ENCODE measurements around the gene TSPAN11.
"Not testable (repeated sequence)": the region's sequence is repeated elsewhere in the genome, so short reads cannot be mapped to it uniquely, and the experiment has no call there.

TSPAN11 gene

GRCh38 chr12:31008241-31008761, 81.8 kb downstream of the TSPAN11 start:
- Histone ChIP-seq H3K9me3 (no peaks in the 10 kb centered on the region), H3K36me3 (replicated peaks) (no peaks in the 10 kb centered on the region), H3K27me3 (ENCODE audit: low read depth) (no peaks in the 10 kb centered on the region; the same call in 1 of the 2 replicates), H3K4me3 (no peak overlapping the region), H3K4me1 (no peaks in the 10 kb centered on the region)
- in situ Hi-C loops (cut with MboI; ENCODE audit: low sequenced_read_pairs): no loop called here
- no peak for DNase-seq (ENCODE audit: low spot score in 2 of 2)

- DNase-seq (ENCODE audit: low spot score in 2 of 2): no peak
Observed at GRCh38 chr12:31008961-31009840, 82.7 kb downstream of the TSPAN11 start.

GRCh38 chr12:31009976-31010375, 83.4 kb downstream of the TSPAN11 start:
- in situ Hi-C loops (cut with MboI; ENCODE audit: low sequenced_read_pairs): no loop called here
- no peaks in the 10 kb centered on the region for H3K9me3 ChIP-seq
- no peak for DNase-seq (ENCODE audit: low spot score in 2 of 2)

More at GRCh38 chr12:31008961-31009840, 82.7 kb downstream of the TSPAN11 start:
- H3K36me3 ChIP-seq (replicated peaks): no peaks in the 10 kb centered on the region
- in situ Hi-C loops (cut with MboI; ENCODE audit: low sequenced_read_pairs): no loop called here
- no peaks in the 10 kb centered on the region for H3K27me3 ChIP-seq (ENCODE audit: low read depth)
- no peak overlapping the region for H3K4me3 ChIP-seq
- no peaks in the 10 kb centered on the region for H3K9me3 ChIP-seq
- H3K4me1 ChIP-seq: no peaks in the 10 kb centered on the region

GRCh38 chr12:31011336-31011735, 84.8 kb downstream of the TSPAN11 start:
- H3K27me3 ChIP-seq (ENCODE audit: low read depth): no peaks in the 10 kb centered on the region
- DNase-seq (ENCODE audit: low spot score in 2 of 2): no peak
- H3K4me1 ChIP-seq: no peaks in the 10 kb centered on the region
- no peak overlapping the region for H3K4me3 ChIP-seq
- H3K9me3 ChIP-seq: no peaks in the 10 kb centered on the region
- in situ Hi-C loops (cut with MboI; ENCODE audit: low sequenced_read_pairs): no loop called here
- no peaks in the 10 kb centered on the region for H3K36me3 ChIP-seq (replicated peaks)

More at GRCh38 chr12:31009976-31010375, 83.4 kb downstream of the TSPAN11 start:
- H3K4me3 ChIP-seq: no peak overlapping the region
- H3K4me1 ChIP-seq: no peaks in the 10 kb centered on the region
- no peaks in the 10 kb centered on the region for H3K36me3 ChIP-seq (replicated peaks)
- H3K27me3 ChIP-seq (ENCODE audit: low read depth): no peaks in the 10 kb centered on the region

GRCh38 chr12:31011746-31012566, 85.4 kb downstream of the TSPAN11 start:
- H3K36me3 ChIP-seq (replicated peaks): no peaks in the 10 kb centered on the region
- in situ Hi-C loops (cut with MboI; ENCODE audit: low sequenced_read_pairs): no loop called here
- no peak for DNase-seq (ENCODE audit: low spot score in 2 of 2)
- no peaks in the 10 kb centered on the region for H3K4me1 ChIP-seq
- no peaks in the 10 kb centered on the region for H3K9me3 ChIP-seq
- no peak overlapping the region for H3K4me3 ChIP-seq
- H3K27me3 ChIP-seq (ENCODE audit: low read depth): no peaks in the 10 kb centered on the region

GRCh38 chr12:31012567-31012891, 86.0 kb downstream of the TSPAN11 start:
- H3K4me1 ChIP-seq; DNase-seq (ENCODE audit: low spot score in 2 of 2); in situ Hi-C loops (cut with MboI; ENCODE audit: low sequenced_read_pairs); H3K36me3 ChIP-seq (replicated peaks); H3K4me3 ChIP-seq; H3K27me3 ChIP-seq (ENCODE audit: low read depth); H3K9me3 ChIP-seq: not testable (repeated sequence)

GRCh38 chr12:31015215-31015614, 88.7 kb downstream of the TSPAN11 start:
- H3K36me3 ChIP-seq (replicated peaks): no peaks in the 10 kb centered on the region
- no peaks in the 10 kb centered on the region for H3K4me1 ChIP-seq
- no peaks in the 10 kb centered on the region for H3K27me3 ChIP-seq (ENCODE audit: low read depth)
- in situ Hi-C loops (cut with MboI; ENCODE audit: low sequenced_read_pairs): no loop called here
- H3K9me3 ChIP-seq: no peaks in the 10 kb centered on the region
- H3K4me3 ChIP-seq: no peak overlapping the region
- no peak for DNase-seq (ENCODE audit: low spot score in 2 of 2)

- no peaks in the 10 kb centered on the region for H3K36me3 ChIP-seq (replicated peaks)
- no peak for DNase-seq (ENCODE audit: low spot score in 2 of 2)
- no peaks in the 10 kb centered on the region for H3K27me3 ChIP-seq (ENCODE audit: low read depth)
- no peaks in the 10 kb centered on the region for H3K9me3 ChIP-seq
- in situ Hi-C loops (cut with MboI; ENCODE audit: low sequenced_read_pairs): no loop called here
- H3K4me1 ChIP-seq: no peaks in the 10 kb centered on the region
- H3K4me3 ChIP-seq: no peak overlapping the region
Observed at GRCh38 chr12:31016057-31016456, 89.5 kb downstream of the TSPAN11 start.

GRCh38 chr12:31017535-31017934, 91.0 kb downstream of the TSPAN11 start:
- Histone ChIP-seq H3K4me3 (no peak overlapping the region), H3K36me3 (replicated peaks) (no peaks in the 10 kb centered on the region), H3K9me3 (no peaks in the 10 kb centered on the region), H3K4me1 (no peaks in the 10 kb centered on the region), H3K27me3 (ENCODE audit: low read depth) (no peaks in the 10 kb centered on the region)
- DNase-seq (ENCODE audit: low spot score in 2 of 2): no peak
- in situ Hi-C loops (cut with MboI; ENCODE audit: low sequenced_read_pairs): no loop called here

GRCh38 chr12:31018106-31018789, 91.7 kb downstream of the TSPAN11 start:
- Histone ChIP-seq H3K27me3 (ENCODE audit: low read depth) (no peaks in the 10 kb centered on the region), H3K4me3 (no peak overlapping the region), H3K36me3 (replicated peaks) (no peaks in the 10 kb centered on the region), H3K4me1 (no peaks in the 10 kb centered on the region), H3K9me3 (no peaks in the 10 kb centered on the region)
- DNase-seq (ENCODE audit: low spot score in 2 of 2): no peak
- in situ Hi-C loops (cut with MboI; ENCODE audit: low sequenced_read_pairs): no loop called here

- H3K4me3 ChIP-seq: no peak overlapping the region
- H3K36me3 ChIP-seq (replicated peaks): no peaks in the 10 kb centered on the region
- in situ Hi-C loops (cut with MboI; ENCODE audit: low sequenced_read_pairs): no loop called here
- no peak for DNase-seq (ENCODE audit: low spot score in 2 of 2)
- no peaks in the 10 kb centered on the region for H3K27me3 ChIP-seq (ENCODE audit: low read depth)
- H3K9me3 ChIP-seq: no peaks in the 10 kb centered on the region
- no peaks in the 10 kb centered on the region for H3K4me1 ChIP-seq
Observed at GRCh38 chr12:31018790-31019505, 92.4 kb downstream of the TSPAN11 start.

- Histone ChIP-seq H3K4me1 (no peaks in the 10 kb centered on the region), H3K4me3 (no peak overlapping the region), H3K36me3 (replicated peaks) (no peaks in the 10 kb centered on the region), H3K9me3 (no peaks in the 10 kb centered on the region), H3K27me3 (ENCODE audit: low read depth) (no peaks in the 10 kb centered on the region)
- DNase-seq (ENCODE audit: low spot score in 2 of 2): no peak
- in situ Hi-C loops (cut with MboI; ENCODE audit: low sequenced_read_pairs): no loop called here
Observed at GRCh38 chr12:31019561-31019960, 93.0 kb downstream of the TSPAN11 start.

- no peaks in the 10 kb centered on the region for H3K4me1 ChIP-seq
- in situ Hi-C loops (cut with MboI; ENCODE audit: low sequenced_read_pairs): no loop called here
Observed at GRCh38 chr12:31019976-31020375, 93.4 kb downstream of the TSPAN11 start.

More at GRCh38 chr12:31019976-31020375, 93.4 kb downstream of the TSPAN11 start:
- H3K27me3 ChIP-seq (ENCODE audit: low read depth): no peaks in the 10 kb centered on the region
- no peak overlapping the region for H3K4me3 ChIP-seq
- no peak for DNase-seq (ENCODE audit: low spot score in 2 of 2)
- H3K36me3 ChIP-seq (replicated peaks): no peaks in the 10 kb centered on the region
- no peaks in the 10 kb centered on the region for H3K9me3 ChIP-seq

Measured in HAP-1 (cell line).